GM12878 (cell line): ENCODE data around the gene CLASRP. TPM values are rescaled to one million over a fixed set of nuclear protein-coding genes. Genes with fewer than 3 reads are reported as not detected.

Experiments
- ATF7 ChIP-seq: fragments of 450-650 bp; IDR thresholded peaks from 2 replicates; pipeline ENCODE4 v1.6.1; 2016; ENCODE audit warnings: low read depth, mild to moderate bottlenecking
- CHD2 ChIP-seq: IDR thresholded peaks from 2 replicates; pipeline ENCODE4 v1.6.1; 2011; ENCODE audit warnings: low read depth, low read length, improper control_type of control experiment, borderline replicate concordance
- CHD4 ChIP-seq: fragments of 200-600 bp; sonication (generic); IDR thresholded peaks from 2 replicates; pipeline ENCODE4 v1.6.1; 2016; ENCODE audit warnings: mild to moderate bottlenecking
- CREM ChIP-seq: IDR thresholded peaks from 2 replicates; pipeline ENCODE4 v1.6.1; 2014; ENCODE audit warnings: antibody characterized with exemption, low read depth
- EGR1 ChIP-seq, 2 experiments: IDR thresholded peaks; 1 replicate in 1 of 2; 2 replicates in 1 of 2; pipeline ENCODE4 v1.6.1; 2011 to 2012; ENCODE audit warnings: low read depth in 2 of 2, low read length in 2 of 2, borderline replicate concordance in 1 of 2, mild to moderate bottlenecking in 1 of 2, moderate library complexity in 1 of 2
- HDAC6 ChIP-seq: fragments of 200-600 bp; sonication (generic); IDR thresholded peaks from one replicate; pipeline ENCODE4 v1.8.0; 2017; ENCODE audit warnings: antibody characterized with exemption; ENCODE audit not compliant: unreplicated experiment
- LARP7 ChIP-seq: fragments of 450-650 bp; IDR thresholded peaks from 2 replicates; pipeline ENCODE4 v1.6.1; 2017; ENCODE audit warnings: mild to moderate bottlenecking
- NBN ChIP-seq: fragments of 450-650 bp; IDR thresholded peaks from 2 replicates; pipeline ENCODE4 v1.6.1; 2016
- NFYA ChIP-seq: IDR thresholded peaks from 2 replicates; pipeline ENCODE4 v1.6.1; 2011; ENCODE audit warnings: low read depth, mild to moderate bottlenecking, low read length, improper control_type of control experiment, borderline replicate concordance
- NFYB ChIP-seq: IDR thresholded peaks from 2 replicates; pipeline ENCODE4 v1.6.1; 2011; ENCODE audit warnings: low read depth, mild to moderate bottlenecking, low read length, improper control_type of control experiment, moderate library complexity; ENCODE audit not compliant: insufficient read depth
- NR2F1 ChIP-seq: fragments of 450-650 bp; conservative IDR thresholded peaks from 2 replicates; pipeline ENCODE4 v1.6.1; 2017; ENCODE audit warnings: mild to moderate bottlenecking
- PML ChIP-seq: IDR thresholded peaks from 2 replicates; pipeline ENCODE4 v1.6.1; 2012; ENCODE audit warnings: low read length, inconsistent platforms
- POLR2A ChIP-seq: IDR thresholded peaks from 2 replicates; pipeline ENCODE4 v1.6.1; 2011; ENCODE audit warnings: low read depth, mild to moderate bottlenecking, low read length
- RAD51 ChIP-seq: fragments of 450-650 bp; IDR thresholded peaks from 2 replicates; pipeline ENCODE4 v1.6.1; 2016; ENCODE audit warnings: moderate library complexity, mild to moderate bottlenecking, inconsistent platforms
- RFX5 ChIP-seq: IDR thresholded peaks from 2 replicates; pipeline ENCODE4 v1.6.1; 2011; ENCODE audit warnings: low read depth, low read length, improper control_type of control experiment
- SP1 ChIP-seq: IDR thresholded peaks from one replicate; pipeline ENCODE4 v1.6.1; 2011; ENCODE audit warnings: low read depth, low read length
- ZNF217 ChIP-seq: fragments of 450-650 bp; IDR thresholded peaks from 2 replicates; pipeline ENCODE4 v1.6.1; 2017; ENCODE audit warnings: antibody characterized with exemption, mild to moderate bottlenecking
- polyA plus RNA-seq, 11 experiments: library from polyadenylated mRNA; depleted of rRNA in 4 of 11; unstranded in 6 of 11; stranded (reverse) in 5 of 11; fragments of >200 nt; fragmentation: Nextera tagmentation in 4 of 11; fragmentation: Illumina TruSeq in 1 of 11; extraction: Ambion mirVana in 4 of 11; extraction: Trizol in 1 of 11; gene quantifications; 1 replicate in 1 of 11; 2 replicates in 10 of 11; pipeline versions ENCODE4 v1.2.1 to v1.2.3, GENCODE V29; 2011 to 2016; ENCODE audit warnings: inconsistent platforms in 2 of 11, missing spikeins in 2 of 11, low read depth in 1 of 11
- total RNA-seq, 4 experiments: library from RNA; depleted of rRNA in 3 of 4; stranded (reverse); fragments of >200 nt in 3 of 4; fragmentation: Illumina TruSeq in 1 of 4; extraction: Trizol in 1 of 4; gene quantifications; 2 replicates each; pipeline versions ENCODE4 v1.2.1 to v1.2.3, GENCODE V29; 2013 to 2021
- TF ChIP-seq, protein P1 (sequence below): fragments of 450-650 bp; formaldehyde crosslinking; IDR thresholded peaks from 2 replicates; pipeline ENCODE4 v1.4.0; 2022; ENCODE audit warnings: mild to moderate bottlenecking, moderate library complexity
- TF ChIP-seq, protein P2 (sequence below): IDR thresholded peaks from 2 replicates; pipeline ENCODE4 v1.6.1; 2011; ENCODE audit warnings: low read depth, low read length, improper control_type of control experiment, borderline replicate concordance
- TF ChIP-seq, protein P3 (sequence below): fragments of 450-650 bp; formaldehyde crosslinking; IDR thresholded peaks from 2 replicates; pipeline ENCODE4 v1.4.0; 2020; ENCODE audit warnings: mild to moderate bottlenecking, moderate library complexity
- TF ChIP-seq, protein P4 (sequence below): IDR thresholded peaks from 2 replicates; pipeline ENCODE4 v1.6.1; 2011; ENCODE audit warnings: borderline replicate concordance, low read depth, mild to moderate bottlenecking, moderate library complexity, low read length; ENCODE audit not compliant: insufficient read depth, poor library complexity, severe bottlenecking
- TF ChIP-seq, protein P5 (sequence below): IDR thresholded peaks from 2 replicates; pipeline ENCODE4 v1.6.1; 2012; ENCODE audit warnings: low read depth, low read length, improper control_type of control experiment

The CLASRP gene
- total and polyA plus RNA-seq, 10 of the 15 experiments (the other 5 are each of a cell fraction or from before 2014, with no cell fraction given): 0.68 to 75.8 (median 30.2) TPM

DNA sequence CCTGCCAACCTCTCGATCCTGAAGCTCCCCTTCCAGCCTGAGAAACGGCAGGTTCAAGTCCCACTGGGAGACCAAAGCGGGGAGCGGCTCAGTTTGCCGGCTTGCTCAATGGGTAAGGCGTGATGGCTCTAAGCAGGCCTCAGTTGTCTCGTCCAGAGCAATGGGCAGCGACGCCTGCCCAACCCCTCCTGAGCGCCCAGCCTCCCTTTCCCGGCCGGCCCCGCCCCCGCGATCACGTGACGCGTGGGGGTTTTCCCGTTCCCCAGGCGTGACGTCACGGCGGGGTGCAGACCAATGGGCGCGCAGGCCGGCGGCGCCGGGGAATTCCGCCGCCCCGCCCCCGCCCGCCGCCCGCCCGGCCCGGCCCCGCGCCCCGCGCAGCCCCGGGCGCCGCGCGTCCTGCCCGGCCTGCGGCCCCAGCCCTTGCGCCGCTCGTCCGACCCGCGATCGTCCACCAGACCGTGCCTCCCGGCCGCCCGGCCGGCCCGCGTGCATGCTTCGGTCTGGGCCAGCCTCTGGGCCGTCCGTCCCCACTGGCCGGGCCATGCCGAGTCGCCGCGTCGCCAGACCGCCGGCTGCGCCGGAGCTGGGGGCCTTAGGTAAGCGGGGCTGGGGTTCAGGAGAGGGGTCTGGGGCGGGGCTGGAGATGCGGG, 37.6 kb upstream of the CLASRP start, which contains the start of gene RELB (continued):
- TF ChIP-seq, protein P1, sequence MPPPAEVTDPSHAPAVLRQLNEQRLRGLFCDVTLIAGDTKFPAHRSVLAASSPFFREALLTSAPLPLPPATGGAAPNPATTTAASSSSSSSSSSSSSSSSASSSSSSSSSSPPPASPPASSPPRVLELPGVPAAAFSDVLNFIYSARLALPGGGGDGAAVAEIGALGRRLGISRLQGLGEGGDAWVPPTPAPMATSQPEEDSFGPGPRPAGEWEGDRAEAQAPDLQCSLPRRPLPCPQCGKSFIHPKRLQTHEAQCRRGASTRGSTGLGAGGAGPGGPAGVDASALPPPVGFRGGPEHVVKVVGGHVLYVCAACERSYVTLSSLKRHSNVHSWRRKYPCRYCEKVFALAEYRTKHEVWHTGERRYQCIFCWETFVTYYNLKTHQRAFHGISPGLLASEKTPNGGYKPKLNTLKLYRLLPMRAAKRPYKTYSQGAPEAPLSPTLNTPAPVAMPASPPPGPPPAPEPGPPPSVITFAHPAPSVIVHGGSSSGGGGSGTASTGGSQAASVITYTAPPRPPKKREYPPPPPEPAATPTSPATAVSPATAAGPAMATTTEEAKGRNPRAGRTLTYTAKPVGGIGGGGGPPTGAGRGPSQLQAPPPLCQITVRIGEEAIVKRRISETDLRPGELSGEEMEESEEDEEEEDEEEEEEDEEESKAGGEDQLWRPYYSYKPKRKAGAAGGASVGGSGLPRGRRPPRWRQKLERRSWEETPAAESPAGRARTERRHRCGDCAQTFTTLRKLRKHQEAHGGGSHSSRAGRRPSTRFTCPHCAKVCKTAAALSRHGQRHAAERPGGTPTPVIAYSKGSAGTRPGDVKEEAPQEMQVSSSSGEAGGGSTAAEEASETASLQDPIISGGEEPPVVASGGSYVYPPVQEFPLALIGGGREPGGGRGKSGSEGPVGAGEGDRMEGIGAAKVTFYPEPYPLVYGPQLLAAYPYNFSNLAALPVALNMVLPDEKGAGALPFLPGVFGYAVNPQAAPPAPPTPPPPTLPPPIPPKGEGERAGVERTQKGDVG (CRISPR knock-in tag): 0 out of 2 replicates have a peak, but pooled peaks have one; percentile 72
- TF ChIP-seq POLR2A (peak; percentile 89), SP1 (peak; percentile 73), CHD4 (no peak), PML (peak; percentile 22; the same call in 1 of the 2 replicates), RAD51 (peak; percentile 97), EGR1 (IDR thresholded peaks at IDR 0.05; ENCODE audit: borderline replicate concordance in 1 of 2, low read depth in 2 of 2, low read length in 2 of 2) (peak; percentile 19 to 91), ZNF217 (peak; percentile 73; the same call in 1 of the 2 replicates), NFYB (peak; percentile 55; the same call in 1 of the 2 replicates), CREM (peak; percentile 78), NBN (peak; percentile 94), NFYA (no peak), CHD2 (peak; percentile 79), NR2F1 (0 out of 2 replicates have a peak, but pooled peaks have one; percentile 17), RFX5 (0 out of 2 replicates have a peak, but pooled peaks have one; percentile 13), HDAC6 (peak; percentile 36), LARP7 (peak; percentile 72; the same call in 1 of the 2 replicates), ATF7 (no peak)
- TF ChIP-seq, protein P2, sequence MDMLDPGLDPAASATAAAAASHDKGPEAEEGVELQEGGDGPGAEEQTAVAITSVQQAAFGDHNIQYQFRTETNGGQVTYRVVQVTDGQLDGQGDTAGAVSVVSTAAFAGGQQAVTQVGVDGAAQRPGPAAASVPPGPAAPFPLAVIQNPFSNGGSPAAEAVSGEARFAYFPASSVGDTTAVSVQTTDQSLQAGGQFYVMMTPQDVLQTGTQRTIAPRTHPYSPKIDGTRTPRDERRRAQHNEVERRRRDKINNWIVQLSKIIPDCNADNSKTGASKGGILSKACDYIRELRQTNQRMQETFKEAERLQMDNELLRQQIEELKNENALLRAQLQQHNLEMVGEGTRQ: peak; percentile 81
- TF ChIP-seq, protein P3, sequence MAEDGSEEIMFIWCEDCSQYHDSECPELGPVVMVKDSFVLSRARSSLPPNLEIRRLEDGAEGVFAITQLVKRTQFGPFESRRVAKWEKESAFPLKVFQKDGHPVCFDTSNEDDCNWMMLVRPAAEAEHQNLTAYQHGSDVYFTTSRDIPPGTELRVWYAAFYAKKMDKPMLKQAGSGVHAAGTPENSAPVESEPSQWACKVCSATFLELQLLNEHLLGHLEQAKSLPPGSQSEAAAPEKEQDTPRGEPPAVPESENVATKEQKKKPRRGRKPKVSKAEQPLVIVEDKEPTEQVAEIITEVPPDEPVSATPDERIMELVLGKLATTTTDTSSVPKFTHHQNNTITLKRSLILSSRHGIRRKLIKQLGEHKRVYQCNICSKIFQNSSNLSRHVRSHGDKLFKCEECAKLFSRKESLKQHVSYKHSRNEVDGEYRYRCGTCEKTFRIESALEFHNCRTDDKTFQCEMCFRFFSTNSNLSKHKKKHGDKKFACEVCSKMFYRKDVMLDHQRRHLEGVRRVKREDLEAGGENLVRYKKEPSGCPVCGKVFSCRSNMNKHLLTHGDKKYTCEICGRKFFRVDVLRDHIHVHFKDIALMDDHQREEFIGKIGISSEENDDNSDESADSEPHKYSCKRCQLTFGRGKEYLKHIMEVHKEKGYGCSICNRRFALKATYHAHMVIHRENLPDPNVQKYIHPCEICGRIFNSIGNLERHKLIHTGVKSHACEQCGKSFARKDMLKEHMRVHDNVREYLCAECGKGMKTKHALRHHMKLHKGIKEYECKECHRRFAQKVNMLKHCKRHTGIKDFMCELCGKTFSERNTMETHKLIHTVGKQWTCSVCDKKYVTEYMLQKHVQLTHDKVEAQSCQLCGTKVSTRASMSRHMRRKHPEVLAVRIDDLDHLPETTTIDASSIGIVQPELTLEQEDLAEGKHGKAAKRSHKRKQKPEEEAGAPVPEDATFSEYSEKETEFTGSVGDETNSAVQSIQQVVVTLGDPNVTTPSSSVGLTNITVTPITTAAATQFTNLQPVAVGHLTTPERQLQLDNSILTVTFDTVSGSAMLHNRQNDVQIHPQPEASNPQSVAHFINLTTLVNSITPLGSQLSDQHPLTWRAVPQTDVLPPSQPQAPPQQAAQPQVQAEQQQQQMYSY (CRISPR knock-in tag): no peak
- TF ChIP-seq, protein P4, sequence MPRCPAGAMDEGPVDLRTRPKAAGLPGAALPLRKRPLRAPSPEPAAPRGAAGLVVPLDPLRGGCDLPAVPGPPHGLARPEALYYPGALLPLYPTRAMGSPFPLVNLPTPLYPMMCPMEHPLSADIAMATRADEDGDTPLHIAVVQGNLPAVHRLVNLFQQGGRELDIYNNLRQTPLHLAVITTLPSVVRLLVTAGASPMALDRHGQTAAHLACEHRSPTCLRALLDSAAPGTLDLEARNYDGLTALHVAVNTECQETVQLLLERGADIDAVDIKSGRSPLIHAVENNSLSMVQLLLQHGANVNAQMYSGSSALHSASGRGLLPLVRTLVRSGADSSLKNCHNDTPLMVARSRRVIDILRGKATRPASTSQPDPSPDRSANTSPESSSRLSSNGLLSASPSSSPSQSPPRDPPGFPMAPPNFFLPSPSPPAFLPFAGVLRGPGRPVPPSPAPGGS: peak; percentile 69
- TF ChIP-seq, protein P5, sequence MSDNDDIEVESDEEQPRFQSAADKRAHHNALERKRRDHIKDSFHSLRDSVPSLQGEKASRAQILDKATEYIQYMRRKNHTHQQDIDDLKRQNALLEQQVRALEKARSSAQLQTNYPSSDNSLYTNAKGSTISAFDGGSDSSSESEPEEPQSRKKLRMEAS: peak; percentile 85
